SK-N-SH (cell line): ENCODE measurements around the gene FAM107B.

Experiments used
- EP300 ChIP-seq, 2 experiments: IDR thresholded peaks; 2 replicates each; pipeline versions ENCODE4 v1.4.0 to v1.6.1; 2012; ENCODE audit warnings: borderline replicate concordance in 1 of 2, low read depth in 1 of 2, low read length in 1 of 2
- FOXJ3 ChIP-seq: sonication (generic); formaldehyde crosslinking; IDR thresholded peaks from 2 replicates; pipeline ENCODE4 v1.5.1; 2020; ENCODE audit warnings: mild to moderate bottlenecking, missing genetic modification reagents
- FOXM1 ChIP-seq: IDR thresholded peaks from 2 replicates; pipeline ENCODE4 v1.4.0; 2012; ENCODE audit warnings: low read depth, mild to moderate bottlenecking
- MEF2A ChIP-seq: IDR thresholded peaks from 2 replicates; pipeline ENCODE4 v1.4.0; 2012; ENCODE audit warnings: low read depth, borderline replicate concordance
- NFIC ChIP-seq: IDR thresholded peaks from 2 replicates; pipeline ENCODE4 v1.4.0; 2012; ENCODE audit warnings: borderline replicate concordance
- POLR2AphosphoS5 ChIP-seq: IDR thresholded peaks from 2 replicates; pipeline ENCODE4 v1.6.1; 2012; ENCODE audit warnings: low read depth, low read length
- REST ChIP-seq: IDR thresholded peaks from 2 replicates; pipeline ENCODE4 v1.6.1; 2012; ENCODE audit warnings: mild to moderate bottlenecking, low read depth, low read length, moderate library complexity
- TAF1 ChIP-seq: IDR thresholded peaks from 2 replicates; pipeline ENCODE4 v1.6.1; 2012; ENCODE audit warnings: low read depth, mild to moderate bottlenecking, low read length, moderate library complexity, borderline replicate concordance
- YY1 ChIP-seq: IDR thresholded peaks from 2 replicates; pipeline ENCODE4 v1.4.0; 2012; ENCODE audit warnings: low read depth, mild to moderate bottlenecking
- TF ChIP-seq, protein P1 (sequence below): fragments of 200-600 bp; sonication (generic); IDR thresholded peaks from 2 replicates; pipeline ENCODE4 v1.6.1; 2017; ENCODE audit warnings: antibody characterized with exemption, mild to moderate bottlenecking, moderate library complexity

DNA sequence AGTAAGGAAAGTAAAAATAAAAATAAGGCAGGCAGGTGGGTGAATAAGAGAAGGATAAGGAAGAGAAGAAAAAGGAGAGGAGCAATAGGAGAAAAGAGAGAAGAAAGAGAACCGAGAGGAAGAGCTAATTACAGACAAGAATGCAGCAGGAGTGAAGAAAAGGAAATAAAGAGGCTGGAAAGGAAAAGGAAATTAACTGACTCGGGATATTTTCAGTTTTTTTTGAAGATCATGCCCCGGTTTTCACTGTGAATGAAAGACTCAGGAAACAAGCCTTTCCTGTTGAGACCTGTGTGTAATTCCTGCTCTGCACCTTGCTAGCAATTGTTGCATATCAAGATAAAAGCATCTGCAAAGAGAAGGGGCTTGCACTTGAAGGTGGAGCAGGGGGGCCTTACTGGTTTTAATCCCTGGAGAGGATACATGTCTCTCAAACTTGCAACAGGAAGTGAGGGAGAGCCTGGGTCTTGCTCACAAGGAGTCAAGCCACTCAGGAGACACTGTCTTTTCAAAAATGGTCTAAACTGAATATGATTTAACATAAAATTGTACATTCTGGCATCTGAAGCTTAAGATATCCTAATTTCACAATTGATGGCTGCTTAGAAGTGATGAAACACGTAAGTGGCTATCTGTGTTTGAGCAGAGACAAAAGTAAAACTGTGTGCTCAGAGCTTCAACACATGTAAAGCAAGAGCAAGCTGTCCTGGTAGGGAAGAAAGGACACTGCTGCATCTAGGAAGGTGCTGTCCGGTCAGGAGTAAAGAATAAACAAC, 157.6 kb downstream of the FAM107B start:
- TF ChIP-seq, protein P1, sequence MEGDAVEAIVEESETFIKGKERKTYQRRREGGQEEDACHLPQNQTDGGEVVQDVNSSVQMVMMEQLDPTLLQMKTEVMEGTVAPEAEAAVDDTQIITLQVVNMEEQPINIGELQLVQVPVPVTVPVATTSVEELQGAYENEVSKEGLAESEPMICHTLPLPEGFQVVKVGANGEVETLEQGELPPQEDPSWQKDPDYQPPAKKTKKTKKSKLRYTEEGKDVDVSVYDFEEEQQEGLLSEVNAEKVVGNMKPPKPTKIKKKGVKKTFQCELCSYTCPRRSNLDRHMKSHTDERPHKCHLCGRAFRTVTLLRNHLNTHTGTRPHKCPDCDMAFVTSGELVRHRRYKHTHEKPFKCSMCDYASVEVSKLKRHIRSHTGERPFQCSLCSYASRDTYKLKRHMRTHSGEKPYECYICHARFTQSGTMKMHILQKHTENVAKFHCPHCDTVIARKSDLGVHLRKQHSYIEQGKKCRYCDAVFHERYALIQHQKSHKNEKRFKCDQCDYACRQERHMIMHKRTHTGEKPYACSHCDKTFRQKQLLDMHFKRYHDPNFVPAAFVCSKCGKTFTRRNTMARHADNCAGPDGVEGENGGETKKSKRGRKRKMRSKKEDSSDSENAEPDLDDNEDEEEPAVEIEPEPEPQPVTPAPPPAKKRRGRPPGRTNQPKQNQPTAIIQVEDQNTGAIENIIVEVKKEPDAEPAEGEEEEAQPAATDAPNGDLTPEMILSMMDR, result no peak
- TF ChIP-seq REST, result no peak
- no peak for TF ChIP-seq YY1
- TF ChIP-seq TAF1, result no peak
- TF ChIP-seq FOXJ3 (CRISPR knock-in tag), result no peak
- no peak for TF ChIP-seq EP300 (IDR thresholded peaks at IDR 0.05; ENCODE audit: borderline replicate concordance in 1 of 2, low read depth in 1 of 2, low read length in 1 of 2)
- TF ChIP-seq FOXM1, result no peak
- no peak for TF ChIP-seq MEF2A
- TF ChIP-seq NFIC, result no peak
- TF ChIP-seq POLR2AphosphoS5, result no peak
